Lower lobe of right lung (tissue), 2 donors: Measurements from ENCODE around the gene SAMD1. TPM values are rescaled to one million over a fixed set of nuclear protein-coding genes. Genes with fewer than 3 reads are reported as not detected.

ENCODE experiments used
- ATAC-seq, 2 donors: fragments of 200-7000 bp; cut with Tn5 transposase; one replicate each; pipeline ENCODE4 v1.9.1; 2020 to 2022; ENCODE audit warnings: mild to moderate bottlenecking in 2 of 2, moderate library complexity in 2 of 2
- DNase-seq: peaks from one replicate; pipeline ENCODE4 v3.0.0-alpha.2; 2020
- H3K27ac ChIP-seq: fragments of 200-600 bp; one replicate; pipeline ENCODE4 v1.8.0; 2022
- H3K27me3 ChIP-seq: fragments of 200-600 bp; one replicate; pipeline ENCODE4 v1.8.0; 2022; ENCODE audit warnings: low read depth
- H3K36me3 ChIP-seq: fragments of 200-600 bp; one replicate; pipeline ENCODE4 v1.8.0; 2022; ENCODE audit warnings: mild to moderate bottlenecking
- H3K4me1 ChIP-seq: fragments of 200-600 bp; one replicate; pipeline ENCODE4 v1.8.0; 2022
- H3K4me3 ChIP-seq: fragments of 200-600 bp; one replicate; pipeline ENCODE4 v1.8.0; 2022; ENCODE audit warnings: mild to moderate bottlenecking
- H3K9me3 ChIP-seq: fragments of 200-600 bp; one replicate; pipeline ENCODE4 v1.8.0; 2022
- CTCF ChIP-seq: fragments of 200-600 bp; IDR thresholded peaks from one replicate; pipeline ENCODE4 v1.8.0; 2022; ENCODE audit warnings: antibody characterized with exemption, mild to moderate bottlenecking
- intact Hi-C: fragments of 100-400 bp; cut with DNase I; formaldehyde crosslinking; loops from one replicate; pipeline ENCODE4 v1.11.0; 2022
- total RNA-seq: library from RNA; stranded (reverse); fragmentation: NEBNext Ultra II Directional; extraction: Animal tissue kit (Norgen Biotek cat#: 25700); gene quantifications from one replicate; pipeline ENCODE4 v1.2.1, GENCODE V29; 2021
- donor health status: DM: no; HTN: yes; CAD: no; lungs with severe emphysema.

SAMD1 gene
- total RNA-seq, 1 donor from 2014 or later: 51.4 TPM

GRCh38 chr19:14101003-14101545 is 10.5 kb upstream of the SAMD1 start:
- no peaks in the 10 kb centered on the region for H3K9me3 ChIP-seq
- H3K4me1 ChIP-seq: no peaks in the 10 kb centered on the region
- no peak for TF ChIP-seq CTCF
- no peak overlapping the region for H3K4me3 ChIP-seq
- H3K36me3 ChIP-seq: peaks cover 95% of the 10 kb centered on the region
- H3K27ac ChIP-seq: no peak overlapping the region
- H3K27me3 ChIP-seq: no peaks in the 10 kb centered on the region
- ATAC-seq (no peak), DNase-seq (no peak)
- intact Hi-C loops: no loop called here

- Histone ChIP-seq H3K9me3 (peaks cover 4% of the 10 kb centered on the region), H3K27me3 (no peaks in the 10 kb centered on the region), H3K4me1 (no peaks in the 10 kb centered on the region), H3K27ac (no peak overlapping the region), H3K36me3 (peaks cover 64% of the 10 kb centered on the region), H3K4me3 (no peak overlapping the region)
- ATAC-seq (peak in 1 of 2 donors; percentile 7), DNase-seq (no peak)
- intact Hi-C loops: no loop called here
- TF ChIP-seq CTCF: no peak
Observed at GRCh38 chr19:14097532-14098151, 7.1 kb upstream of the SAMD1 start.

- no peak for ATAC-seq
- Histone ChIP-seq H3K4me3 (no peak overlapping the region), H3K36me3 (peaks cover 52% of the 10 kb centered on the region), H3K9me3 (peaks cover 4% of the 10 kb centered on the region), H3K27me3 (no peaks in the 10 kb centered on the region), H3K4me1 (peaks cover 8% of the 10 kb centered on the region), H3K27ac (no peak overlapping the region)
- no peak for DNase-seq
- TF ChIP-seq CTCF: no peak
- intact Hi-C loops: no loop called here
Observed at GRCh38 chr19:14096272-14096992, 5.9 kb upstream of the SAMD1 start.

GRCh38 chr19:14094854-14095253 is 4.3 kb upstream of the SAMD1 start:
- H3K27me3 ChIP-seq: no peaks in the 10 kb centered on the region
- DNase-seq: no peak
- H3K4me3 ChIP-seq: no peak overlapping the region
- H3K4me1 ChIP-seq: peaks cover 9% of the 10 kb centered on the region
- ATAC-seq: no peak
- intact Hi-C loops: no loop called here
- no peak overlapping the region for H3K27ac ChIP-seq
- peaks cover 4% of the 10 kb centered on the region for H3K9me3 ChIP-seq
- no peak for TF ChIP-seq CTCF
- peaks cover 36% of the 10 kb centered on the region for H3K36me3 ChIP-seq

- H3K4me3 ChIP-seq: no peak overlapping the region
- H3K9me3 ChIP-seq: peaks cover 4% of the 10 kb centered on the region
- ATAC-seq (no peak), DNase-seq (no peak)
- intact Hi-C loops: no loop called here
- no peak for TF ChIP-seq CTCF
- H3K36me3 ChIP-seq: peaks cover 29% of the 10 kb centered on the region
- H3K27me3 ChIP-seq: no peaks in the 10 kb centered on the region
- H3K4me1 ChIP-seq: peaks cover 16% of the 10 kb centered on the region
- no peak overlapping the region for H3K27ac ChIP-seq
Observed at GRCh38 chr19:14093117-14093823, 2.7 kb upstream of the SAMD1 start.
